Adipose tissue (tissue), 3 donors: Measurements from ENCODE around the gene COL23A1. TPM values are rescaled to one million over a fixed set of nuclear protein-coding genes. Genes with fewer than 3 reads are reported as not detected.

Experiments used
- H3K27ac ChIP-seq: one replicate; pipeline ENCODE4 v1.5.1; 2013; ENCODE audit warnings: low read depth, low read length
- WGBS, 3 donors: extraction: QIAGEN DNeasy Blood & Tissue Kit; methylation state at CpG; one replicate each; pipeline ENCODE4 v1.1.7; 2013; 5-methylcytosine and 5-hydroxymethylcytosine counted together
- polyA plus RNA-seq, 3 donors: library from polyadenylated mRNA; stranded (reverse); fragments of 200-250 nt; gene quantifications; one replicate each; pipeline ENCODE4 v1.2.3, GENCODE V29; 2013
- donor health status: healthy with polysubstance abuse.
- donor health status: Bipolar disorder and iron deficiency.
- donor health status: healthy.

The COL23A1 gene
- polyA plus RNA-seq, 3 donors, result 0.07 to 0.85 (median 0.45) TPM

- no peak overlapping the region for H3K27ac ChIP-seq
- 90 to 97% (median 90%) methylated on average over 10 of the region's 10 CpGs for WGBS, 3 donors
These were observed 165.4 kb downstream of the COL23A1 start for GRCh38 chr5:178424810-178425177.

GRCh38 chr5:178423901-178424809 lies 166.0 kb downstream of the COL23A1 start:
- WGBS, 3 donors, result 78 to 84% (median 83%) methylated on average over 17 of the region's 17 CpGs
- no peak overlapping the region for H3K27ac ChIP-seq

- no peak overlapping the region for H3K27ac ChIP-seq
- WGBS, 3 donors, result 82 to 94% (median 94%) methylated on average over 14 of the region's 14 CpGs
These were observed 166.8 kb downstream of the COL23A1 start for GRCh38 chr5:178423431-178423830.

- 62 to 87% (median 87%) methylated on average over 11 of the region's 11 CpGs for WGBS, 3 donors
- H3K27ac ChIP-seq, result no peak overlapping the region
These were observed 167.8 kb downstream of the COL23A1 start for GRCh38 chr5:178422400-178422775.

- no peak overlapping the region for H3K27ac ChIP-seq
- WGBS, 3 donors, result 58 to 77% (median 76%) methylated on average over 17 of the region's 17 CpGs
These were observed 168.3 kb downstream of the COL23A1 start for GRCh38 chr5:178421699-178422399.

- no peak overlapping the region for H3K27ac ChIP-seq
- WGBS, 3 donors, result 66 to 82% (median 78%) methylated on average over 5 of the region's 5 CpGs
These were observed 169.1 kb downstream of the COL23A1 start for GRCh38 chr5:178421128-178421527.

GRCh38 chr5:178420354-178420781 lies 169.8 kb downstream of the COL23A1 start:
- WGBS, 3 donors, result 10 to 73% (median 60%) methylated on average over 1 to 2 of the region's 3 CpGs
- H3K27ac ChIP-seq, result no peak overlapping the region

GRCh38 chr5:178419651-178420050 lies 170.5 kb downstream of the COL23A1 start:
- WGBS, 3 donors, result 36 to 67% (median 66%) methylated on average over 8 of the region's 8 CpGs
- H3K27ac ChIP-seq, result no peak overlapping the region

- H3K27ac ChIP-seq, result no peak overlapping the region
- 54 to 86% (median 84%) methylated on average over 9 of the region's 9 CpGs for WGBS, 3 donors
These were observed 171.0 kb downstream of the COL23A1 start for GRCh38 chr5:178419196-178419595.

GRCh38 chr5:178418471-178419010 lies 171.7 kb downstream of the COL23A1 start:
- H3K27ac ChIP-seq, result no peak overlapping the region
- 86 to 95% (median 95%) methylated on average over 7 of the region's 7 CpGs for WGBS, 3 donors

- H3K27ac ChIP-seq, result no peak overlapping the region
- 83 to 92% (median 85%) methylated on average over 2 of the region's 2 CpGs for WGBS, 3 donors
These were observed 172.2 kb downstream of the COL23A1 start for GRCh38 chr5:178418031-178418430.

GRCh38 chr5:178417391-178417811 lies 172.8 kb downstream of the COL23A1 start:
- no peak overlapping the region for H3K27ac ChIP-seq
- 52 to 63% (median 53%) methylated on average over 13 of the region's 13 CpGs for WGBS, 3 donors

GRCh38 chr5:178416919-178417318 lies 173.3 kb downstream of the COL23A1 start:
- WGBS, 3 donors, result 64 to 74% (median 68%) methylated on average over 6 of the region's 6 CpGs
- H3K27ac ChIP-seq, result no peak overlapping the region

GRCh38 chr5:178416206-178416882 lies 173.8 kb downstream of the COL23A1 start:
- 79 to 94% (median 93%) methylated on average over 12 of the region's 12 CpGs for whole genome bisulfite sequencing, 3 donors
- no peak overlapping the region for H3K27ac ChIP-seq

GRCh38 chr5:178415353-178415752 lies 174.8 kb downstream of the COL23A1 start:
- 65 to 89% (median 87%) methylated on average over 17 of the region's 17 CpGs for WGBS, 3 donors
- no peak overlapping the region for H3K27ac ChIP-seq

GRCh38 chr5:178413988-178414387 lies 176.2 kb downstream of the COL23A1 start:
- WGBS, 3 donors, result 49 to 66% (median 63%) methylated on average over 4 of the region's 4 CpGs
- H3K27ac ChIP-seq, result no peak overlapping the region

GRCh38 chr5:178411083-178411482 lies 179.1 kb downstream of the COL23A1 start:
- WGBS, 3 donors, result 46 to 64% (median 51%) methylated on average over 2 of the region's 2 CpGs
- H3K27ac ChIP-seq, result no peak overlapping the region

GRCh38 chr5:178407646-178408045 lies 182.5 kb downstream of the COL23A1 start:
- no peak overlapping the region for H3K27ac ChIP-seq
- WGBS, 3 donors, result 82 to 93% (median 88%) methylated on average over 2 of the region's 2 CpGs

GRCh38 chr5:178404987-178405386 lies 185.2 kb downstream of the COL23A1 start:
- H3K27ac ChIP-seq, result no peak overlapping the region
- 66 to 72% (median 70%) methylated on average over 8 of the region's 8 CpGs for WGBS, 3 donors
